Activated CD4-positive, CD25-positive, alpha-beta regulatory T cell treated with anti-CD3 and anti-CD28 coated beads, Interleukin-2, amount 50 U/mL, for 24 hours (primary cell): ENCODE data around the gene PTPN21.
A peak's percentile ranks its signal among the peaks of the same experiment; 100 is the strongest.

ENCODE experiments used
- ATAC-seq, 2 donors: fragments of 150-1000 bp; cut with Tn5 transposase; one replicate each; pipeline ENCODE4 v1.10.0; 2021; ENCODE audit warnings: mild to moderate bottlenecking in 1 of 2, moderate library complexity in 1 of 2

The PTPN21 gene

DNA sequence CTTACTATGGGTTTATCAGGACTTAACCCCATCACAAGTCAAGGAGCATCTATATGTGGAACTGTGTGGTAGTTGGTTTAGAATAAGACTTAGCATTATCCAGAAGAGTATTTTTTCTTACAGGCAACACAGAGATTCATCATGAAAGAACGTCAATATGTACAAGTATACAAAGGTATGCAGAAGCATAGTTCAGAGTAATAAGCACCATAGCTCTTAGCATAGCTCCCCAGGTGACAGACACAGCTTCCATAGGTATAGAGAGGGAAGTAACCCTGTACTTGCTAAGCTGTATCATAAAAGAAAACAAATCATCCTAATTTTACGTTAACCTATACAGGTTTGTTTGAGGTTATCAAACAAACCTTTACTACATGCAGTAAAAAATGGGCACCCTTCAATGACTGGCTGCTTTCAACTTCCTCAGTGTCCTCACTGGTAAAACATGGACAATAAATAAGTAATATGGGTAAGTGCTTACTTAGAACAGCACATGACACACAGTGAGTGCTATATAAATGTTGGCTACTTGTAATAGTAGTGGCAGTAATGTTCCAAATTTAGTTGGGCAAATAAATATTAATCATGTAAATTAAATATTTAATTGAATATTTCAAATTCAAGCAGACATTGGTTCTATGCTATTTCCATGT lies 50.9 kb downstream of the PTPN21 start:
- ATAC-seq: no peak

DNA sequence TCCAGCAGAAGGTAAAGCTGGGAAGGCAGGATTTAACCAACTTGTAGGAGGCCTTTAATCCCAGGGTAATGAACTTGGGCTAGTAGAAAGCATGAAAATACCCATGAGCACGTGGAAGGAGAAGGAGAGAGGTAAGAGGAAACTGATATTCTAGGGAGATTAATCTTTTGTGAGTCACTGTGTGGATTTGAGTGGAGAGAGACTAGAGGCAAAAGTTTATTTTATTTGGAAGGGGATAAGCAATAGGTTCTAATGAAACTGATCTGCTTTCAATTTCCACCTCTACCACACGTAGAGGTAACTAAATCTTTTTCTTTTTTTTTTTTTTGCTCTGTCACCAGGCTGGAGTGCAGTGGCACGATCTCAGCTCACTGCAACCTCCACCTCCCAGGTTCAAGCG lies 52.1 kb downstream of the PTPN21 start:
- no peak for ATAC-seq

DNA sequence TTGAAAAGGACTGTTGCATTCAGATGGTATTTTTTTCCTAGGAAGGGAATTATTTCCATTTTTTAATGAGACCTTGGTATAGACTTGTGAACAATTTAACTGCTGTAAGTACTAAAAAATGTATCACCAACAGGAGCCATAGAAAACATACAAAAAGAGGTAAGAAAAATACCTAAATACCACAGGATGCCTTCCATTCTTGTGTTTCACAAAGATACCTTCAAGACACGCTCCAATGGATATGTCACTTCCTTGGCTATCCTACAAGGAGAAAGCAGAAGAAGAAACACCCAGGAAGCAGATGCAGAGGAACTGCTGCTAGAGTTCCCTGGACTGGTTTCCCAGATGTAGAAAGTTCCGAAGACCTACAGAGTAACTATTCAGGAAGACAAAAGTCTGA lies 54.2 kb downstream of the PTPN21 start:
- ATAC-seq: no peak

DNA sequence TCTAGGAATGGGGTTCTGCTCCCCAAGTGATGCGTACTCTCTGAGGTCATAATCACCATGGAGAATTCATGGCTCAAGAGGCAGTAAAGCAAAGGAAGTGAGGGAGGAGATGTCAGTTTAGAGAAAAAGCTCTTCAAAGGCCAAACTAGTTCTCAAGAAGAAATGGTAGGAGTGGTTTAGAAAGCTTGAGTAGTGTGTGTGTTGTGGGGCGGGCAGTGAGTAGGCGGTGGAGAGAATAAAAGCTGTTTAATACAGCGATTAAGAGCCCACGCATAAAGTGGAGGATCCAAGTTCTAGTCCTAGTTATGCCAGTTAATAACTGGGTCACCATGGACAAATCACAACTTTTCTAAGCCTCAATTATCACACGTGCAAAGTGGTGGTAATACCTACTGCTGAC lies 55.6 kb downstream of the PTPN21 start:
- no peak for ATAC-seq

DNA sequence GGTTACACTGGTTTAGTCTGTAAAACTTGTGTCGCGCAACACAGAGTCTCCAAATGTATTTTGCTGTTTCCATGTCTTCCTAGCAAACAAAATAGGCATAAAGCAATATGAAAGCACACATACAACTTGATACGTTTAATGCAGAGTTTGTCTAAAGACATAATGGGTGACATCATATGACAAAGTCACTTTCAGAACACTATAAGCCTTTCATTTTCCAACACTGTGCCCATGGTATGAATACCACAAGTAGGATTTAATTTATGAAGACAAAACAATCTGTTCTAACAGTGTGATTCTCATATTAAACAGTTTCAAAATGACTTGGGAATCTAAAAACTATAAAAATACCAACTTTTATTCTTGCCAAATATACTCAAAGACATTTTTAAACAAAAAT lies 58.4 kb downstream of the PTPN21 start:
- no peak for ATAC-seq

DNA sequence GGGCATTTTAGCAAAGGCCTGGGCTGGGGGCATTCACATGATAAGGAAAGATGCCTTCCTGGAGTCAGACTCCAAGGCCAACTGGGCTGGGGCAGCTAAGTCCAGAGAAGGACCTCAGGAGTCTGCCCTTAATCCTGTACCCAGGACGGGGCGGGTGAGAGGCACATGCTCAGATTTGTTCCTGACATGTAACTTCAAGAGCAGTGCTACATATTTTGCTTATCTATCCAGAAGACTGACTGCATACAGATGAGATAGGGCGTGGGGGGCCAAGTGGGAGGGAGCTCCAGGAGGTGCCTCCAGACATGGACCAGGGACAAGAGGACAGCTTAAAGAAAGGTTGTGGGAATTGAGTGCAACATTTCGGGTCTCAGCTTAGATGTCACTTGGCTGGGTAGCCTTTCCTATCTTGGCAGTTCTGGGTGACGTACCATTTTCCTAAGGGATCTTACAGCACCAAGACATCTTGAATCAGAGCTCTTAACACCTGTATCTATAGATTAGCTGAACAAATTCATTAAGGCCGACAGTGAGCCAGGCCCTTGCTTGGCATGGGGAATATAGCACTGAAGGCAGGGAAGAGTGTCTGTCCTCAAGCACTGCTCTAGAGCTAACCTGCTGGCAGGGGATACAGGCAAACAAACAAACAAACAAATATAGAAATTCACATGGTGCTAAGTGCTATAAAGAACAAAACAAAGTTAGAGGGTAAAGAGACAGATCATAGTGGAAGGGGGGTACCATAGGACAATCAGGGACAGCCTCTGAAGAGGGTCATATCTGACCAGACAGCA lies 61.2 kb downstream of the PTPN21 start:
- no peak for ATAC-seq

DNA sequence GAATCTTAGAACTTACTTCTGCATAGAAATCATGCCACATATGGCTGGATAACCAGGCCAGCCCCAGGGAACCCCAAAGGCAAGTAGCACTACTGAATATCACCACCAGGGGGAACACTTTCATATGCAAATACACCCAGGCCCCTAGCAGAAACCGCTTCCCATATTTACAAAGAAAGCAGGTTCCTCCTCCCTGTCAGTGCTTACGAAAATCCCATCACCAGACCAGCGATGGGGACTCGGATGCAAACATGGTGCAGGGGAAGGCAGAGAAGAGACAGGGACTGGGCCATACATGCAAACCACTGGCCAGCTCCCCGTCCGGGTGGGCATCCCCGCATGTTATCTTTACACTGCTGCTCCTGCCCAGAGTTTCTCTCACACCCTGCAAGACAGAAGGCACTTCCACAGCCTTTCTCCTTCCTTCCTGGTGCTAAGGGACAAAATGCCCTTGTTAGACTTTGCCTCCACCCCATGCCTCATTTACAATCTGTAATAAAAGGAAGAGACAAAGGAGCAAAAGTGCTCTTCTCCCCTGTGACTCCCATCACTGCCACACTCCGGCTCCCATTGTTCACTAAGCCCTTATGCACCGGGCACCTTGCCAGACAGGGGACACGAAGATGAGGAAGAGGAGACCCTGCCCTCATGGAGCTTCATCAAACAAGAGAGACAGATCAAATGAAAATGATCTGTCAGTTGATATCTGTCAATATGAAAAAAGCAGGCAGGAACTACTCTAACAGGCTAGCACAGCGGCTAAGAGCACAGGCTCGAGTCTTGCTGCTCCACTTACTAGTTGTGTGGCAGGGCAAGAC lies 62.3 kb downstream of the PTPN21 start:
- peak in 1 of 2 donors; percentile 36 for ATAC-seq

DNA sequence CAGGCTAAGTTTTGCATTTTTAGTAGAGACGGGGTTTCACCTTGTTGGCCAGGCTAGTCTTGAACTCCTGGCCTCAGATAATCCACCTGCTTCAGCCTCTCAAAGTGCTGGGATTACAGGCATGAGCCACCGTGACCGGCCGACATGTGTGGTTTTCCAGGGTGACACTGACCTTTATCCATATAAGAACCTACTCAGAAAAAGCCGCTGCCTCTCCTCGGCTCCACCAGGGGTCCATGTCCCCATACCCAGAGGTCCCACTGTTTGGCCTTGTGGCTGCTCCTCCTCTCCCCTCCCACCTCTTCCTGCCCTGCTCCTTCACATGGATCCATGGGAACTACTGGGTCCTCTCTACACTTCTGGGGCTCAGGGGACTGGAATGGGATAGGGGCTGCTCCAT lies 64.6 kb downstream of the PTPN21 start:
- no peak for ATAC-seq

DNA sequence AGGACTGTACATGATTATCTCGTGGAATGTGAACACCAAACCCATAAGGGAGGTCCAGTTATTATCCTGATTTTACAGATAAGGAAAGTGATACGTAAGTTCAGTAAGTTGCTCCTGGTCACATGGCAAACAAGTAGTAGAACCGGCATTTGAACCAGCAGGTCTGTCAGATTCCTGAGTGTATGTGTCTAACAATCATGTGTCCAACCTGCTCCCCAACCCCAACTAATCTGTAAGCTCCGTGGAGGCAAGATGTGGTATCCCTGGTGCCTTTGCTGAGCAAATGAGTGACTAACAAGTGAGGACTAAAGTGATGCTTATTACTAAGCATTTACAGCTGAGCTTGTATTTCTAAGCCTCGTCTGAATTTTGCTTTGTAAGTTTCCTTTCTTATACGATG lies 65.9 kb downstream of the PTPN21 start:
- no peak for ATAC-seq

DNA sequence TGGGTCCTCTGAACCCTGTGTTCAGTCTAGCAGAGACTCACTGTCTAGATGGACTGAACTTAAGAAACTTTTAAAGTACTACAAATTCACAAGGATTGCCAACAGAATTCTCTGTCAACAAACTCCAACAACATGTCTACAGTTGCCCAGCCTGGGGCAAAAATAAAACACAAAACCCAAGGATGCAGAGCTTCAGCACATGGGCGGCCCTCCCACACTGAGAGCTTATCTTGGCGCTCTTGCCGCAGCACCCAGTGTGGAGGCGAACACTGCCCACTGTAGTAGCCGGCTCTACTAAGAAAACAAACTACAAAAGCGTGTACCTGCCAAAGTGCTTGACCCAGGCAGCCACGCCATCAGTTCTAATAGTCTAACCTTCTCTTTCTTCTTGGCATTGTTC lies 66.7 kb downstream of the PTPN21 start:
- no peak for ATAC-seq

DNA sequence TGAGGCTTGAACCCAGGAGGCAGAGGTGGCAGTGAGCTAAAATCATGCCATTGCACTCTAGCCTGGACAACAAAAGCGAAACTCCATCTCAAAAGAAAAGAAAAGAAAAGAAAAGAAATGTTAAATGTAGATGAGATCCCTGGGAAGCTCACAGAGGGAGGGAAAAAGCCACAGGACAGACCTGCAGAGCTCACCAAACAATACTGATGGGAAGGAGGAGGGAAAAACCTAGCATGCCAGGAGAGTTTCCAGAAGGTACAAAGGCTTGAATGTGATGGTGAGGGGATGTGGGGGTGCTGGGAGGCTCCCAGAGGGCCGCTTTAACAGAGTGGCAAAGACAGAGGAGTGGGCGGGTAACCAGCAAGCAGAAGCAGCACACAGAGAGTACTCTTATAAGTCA lies 72.3 kb downstream of the PTPN21 start:
- ATAC-seq: no peak

DNA sequence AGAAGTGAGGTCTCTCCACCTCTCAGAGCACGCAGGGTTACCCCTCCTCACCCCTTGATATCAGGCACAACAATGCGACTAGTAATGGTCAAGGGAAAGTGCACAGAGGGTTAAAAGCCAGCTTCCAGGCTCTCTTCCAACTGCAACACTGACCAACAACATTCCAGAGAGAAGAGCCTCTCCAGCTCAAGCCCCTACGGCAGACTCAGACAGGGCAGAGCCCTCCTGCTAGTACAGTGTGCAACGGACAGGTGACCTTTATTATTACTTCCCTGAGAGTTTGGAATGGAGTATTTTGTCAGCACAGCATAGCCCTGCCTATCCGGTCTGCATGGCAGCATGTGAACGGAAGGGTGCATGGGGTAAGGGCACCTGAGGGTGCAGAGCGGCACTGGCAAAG lies 73.0 kb downstream of the PTPN21 start:
- no peak for ATAC-seq

DNA sequence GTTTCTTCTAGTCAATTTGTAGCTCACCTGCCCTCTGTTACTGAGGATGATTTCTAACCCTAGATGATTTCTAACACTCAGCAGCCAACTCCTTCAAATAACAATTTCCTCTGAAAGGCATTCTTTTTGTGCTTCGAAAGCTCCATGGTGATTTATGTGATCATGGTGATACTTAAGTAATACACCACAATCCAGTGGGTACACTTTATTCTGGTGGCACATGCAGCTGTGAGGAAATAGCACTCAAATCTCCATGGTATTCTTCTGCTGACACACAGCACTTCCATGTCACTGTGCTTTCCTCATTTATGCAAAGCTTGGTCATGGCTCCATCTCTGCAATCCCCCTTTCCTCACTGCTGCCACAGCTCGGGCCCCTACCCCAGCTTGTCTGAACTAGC lies 73.7 kb downstream of the PTPN21 start:
- ATAC-seq: no peak

DNA sequence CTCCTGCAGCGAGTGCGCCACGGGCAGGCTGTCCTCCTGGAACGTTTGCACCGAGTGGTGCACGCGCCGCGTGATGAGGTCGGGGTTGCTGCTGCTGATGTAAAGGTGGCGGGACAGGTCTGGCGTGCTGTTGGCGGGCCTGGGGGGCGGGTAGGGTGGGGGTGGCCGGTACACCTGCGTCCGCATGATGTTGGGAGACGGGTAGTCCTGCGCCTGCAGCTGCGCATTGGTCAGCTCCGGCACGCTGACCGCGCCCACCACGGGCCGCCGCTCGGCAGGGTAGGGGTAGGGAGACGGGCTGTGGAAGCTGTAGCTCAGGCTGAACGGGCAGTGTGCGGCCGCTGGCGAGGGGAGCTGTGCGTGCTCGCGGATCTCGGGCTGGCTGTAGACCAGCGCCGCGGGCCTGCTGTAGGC lies 75.2 kb downstream of the PTPN21 start:
- ATAC-seq: no peak

DNA sequence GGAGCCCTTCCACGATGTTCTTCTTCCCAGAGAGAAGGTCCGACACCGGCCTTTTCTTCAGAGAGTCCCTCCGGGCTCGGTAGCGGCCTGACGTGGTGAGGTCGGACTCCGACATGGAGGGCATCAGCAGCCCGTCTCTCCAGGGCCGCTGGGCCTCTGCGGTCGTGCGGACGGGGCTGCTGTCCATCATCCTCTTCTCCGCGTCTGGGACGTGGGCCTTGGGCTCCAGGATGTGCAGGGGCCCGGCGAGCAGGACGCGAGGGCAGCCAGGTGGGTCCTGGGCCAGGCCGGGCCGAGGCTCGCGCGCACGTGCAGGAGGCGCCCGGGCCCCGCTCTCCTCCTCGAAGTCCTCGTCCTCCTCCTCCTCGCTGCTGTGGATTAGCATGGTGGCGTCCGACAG lies 75.9 kb downstream of the PTPN21 start:
- no peak for ATAC-seq

DNA sequence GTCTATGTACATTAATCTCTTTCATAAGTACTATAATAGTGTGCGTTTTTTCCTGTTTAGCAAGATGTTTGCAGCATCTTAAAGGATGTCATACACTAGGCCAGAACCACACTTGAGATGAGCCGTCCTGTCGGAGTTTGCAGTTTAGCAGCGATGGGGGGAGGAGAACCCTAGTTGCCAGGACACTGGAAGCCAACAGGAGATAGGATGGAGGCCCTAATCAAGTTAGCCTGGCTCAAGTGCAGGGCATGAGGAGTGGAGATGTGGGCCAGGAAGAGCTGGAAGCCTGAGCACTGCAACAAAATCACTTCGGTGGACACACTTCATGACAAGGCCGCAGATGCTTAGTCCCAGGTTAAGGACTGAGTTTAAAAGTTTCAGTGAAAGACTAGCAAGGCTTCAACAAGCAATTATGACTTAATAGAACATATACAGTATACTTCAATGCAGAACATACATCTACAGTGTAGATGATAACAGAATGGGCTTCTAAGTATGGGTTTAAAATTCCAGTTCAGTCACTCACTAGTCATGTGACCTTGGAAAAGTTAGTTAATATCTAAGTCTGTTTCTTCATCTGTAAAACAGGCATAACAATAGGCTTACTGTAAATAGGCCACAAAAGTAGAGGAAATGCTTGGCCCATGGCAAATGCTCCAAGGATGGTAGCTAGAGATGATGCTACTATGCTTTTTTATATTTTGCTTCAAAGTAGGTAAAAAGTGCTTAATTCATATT lies 77.1 kb downstream of the PTPN21 start:
- no peak for ATAC-seq

DNA sequence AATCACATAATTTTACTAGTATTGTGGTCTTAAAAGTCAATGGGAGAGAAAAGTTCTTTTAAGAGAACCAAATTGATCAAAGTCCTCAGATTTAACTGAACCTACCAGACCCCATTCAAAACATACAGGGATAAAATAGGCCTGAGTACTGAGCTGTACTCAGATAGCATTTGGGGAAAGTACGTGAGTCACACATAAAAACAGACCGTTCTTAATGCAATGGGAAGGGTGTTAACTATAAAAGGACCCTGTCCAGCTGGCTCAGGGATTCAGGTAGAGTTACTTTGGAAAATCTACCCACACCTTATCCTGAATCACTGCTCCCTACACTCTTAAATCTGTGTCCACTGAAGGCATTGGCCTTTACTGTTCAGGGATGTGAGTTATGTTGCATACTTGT lies 78.0 kb downstream of the PTPN21 start:
- ATAC-seq: no peak

DNA sequence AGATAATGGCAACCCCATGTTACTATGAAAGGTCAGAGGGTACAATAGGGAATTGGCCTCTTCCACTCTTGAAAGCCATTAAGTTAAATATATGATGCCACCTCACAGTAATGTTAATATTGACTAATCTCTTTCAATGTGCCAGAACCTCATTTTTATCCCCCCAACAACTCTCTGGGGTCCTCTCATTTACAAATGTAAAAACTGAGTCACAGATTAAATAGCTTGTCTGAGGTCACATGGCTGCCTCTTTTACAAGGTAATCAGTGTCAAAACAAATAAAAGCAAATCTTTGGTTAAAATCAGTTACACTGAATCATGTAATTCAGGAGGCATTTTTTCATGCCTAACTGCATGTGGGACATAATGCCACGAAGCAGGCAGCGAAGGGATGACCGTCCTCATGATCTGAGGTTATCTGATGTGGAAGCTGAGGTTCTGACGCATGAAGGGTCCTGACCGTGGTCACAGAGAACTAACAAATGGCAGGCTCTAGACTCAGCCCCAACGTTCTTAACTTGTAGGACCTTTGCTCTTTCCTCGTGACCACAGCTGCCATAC lies 78.5 kb downstream of the PTPN21 start:
- no peak for ATAC-seq

DNA sequence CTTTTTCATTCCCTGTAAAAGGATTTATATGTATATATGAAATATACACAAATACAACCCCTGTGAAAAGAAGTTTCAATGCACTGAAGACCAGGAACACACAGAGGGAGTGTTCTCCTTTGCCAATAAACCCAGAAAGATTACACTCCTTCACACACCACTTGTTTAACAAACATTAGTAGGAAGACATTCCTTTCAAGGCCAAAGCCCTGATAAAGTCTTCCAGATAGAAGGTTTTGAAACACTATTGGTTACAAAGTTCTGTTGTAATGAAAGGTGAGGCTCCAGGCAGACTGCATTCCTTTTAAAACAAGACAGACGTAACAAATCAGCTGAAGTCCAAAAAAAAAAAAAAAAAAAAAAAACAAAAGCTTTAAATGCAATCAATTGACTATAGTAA lies 81.0 kb downstream of the PTPN21 start:
- ATAC-seq: no peak

DNA sequence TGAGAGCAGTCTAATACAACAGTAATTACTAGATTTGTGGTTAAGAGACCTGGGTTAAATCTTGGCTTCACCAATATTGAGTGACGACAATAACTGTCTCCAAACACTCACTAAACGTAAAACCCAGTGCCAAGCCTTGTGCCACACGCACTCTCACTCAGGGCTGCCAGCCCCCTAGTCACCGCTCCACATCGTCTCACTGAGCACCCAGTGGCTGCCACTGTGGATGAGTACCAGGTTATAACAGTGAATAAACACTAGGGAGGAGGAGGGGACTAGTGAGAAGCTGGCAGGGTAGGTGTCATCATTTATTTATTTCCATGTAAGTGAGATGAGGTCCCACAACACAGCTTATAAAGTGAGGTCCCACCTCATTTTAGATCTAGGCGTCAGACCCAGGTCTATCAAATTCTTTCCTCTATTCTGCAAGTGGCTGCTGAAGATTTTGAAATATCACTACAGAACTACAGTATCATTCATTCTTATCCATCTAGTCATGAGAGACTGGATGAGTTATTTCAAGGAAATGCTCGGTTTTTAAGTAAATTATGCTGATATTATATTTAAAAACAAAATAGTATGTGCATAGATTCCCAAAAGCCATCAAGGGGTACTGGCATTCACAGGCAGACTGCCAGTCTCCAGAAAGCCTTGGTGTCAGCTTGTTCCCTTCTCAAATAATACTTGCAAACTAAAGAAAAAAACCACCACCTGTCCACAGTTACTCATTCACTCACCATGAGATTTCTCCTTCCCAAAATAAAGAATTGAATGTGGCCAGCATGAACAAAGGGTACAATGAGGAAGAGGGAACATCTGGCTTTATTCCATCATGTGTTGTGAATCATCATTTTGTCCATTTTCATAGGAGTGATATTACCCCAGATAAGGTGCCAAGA lies 84.0 kb downstream of the PTPN21 start:
- ATAC-seq: no peak

DNA sequence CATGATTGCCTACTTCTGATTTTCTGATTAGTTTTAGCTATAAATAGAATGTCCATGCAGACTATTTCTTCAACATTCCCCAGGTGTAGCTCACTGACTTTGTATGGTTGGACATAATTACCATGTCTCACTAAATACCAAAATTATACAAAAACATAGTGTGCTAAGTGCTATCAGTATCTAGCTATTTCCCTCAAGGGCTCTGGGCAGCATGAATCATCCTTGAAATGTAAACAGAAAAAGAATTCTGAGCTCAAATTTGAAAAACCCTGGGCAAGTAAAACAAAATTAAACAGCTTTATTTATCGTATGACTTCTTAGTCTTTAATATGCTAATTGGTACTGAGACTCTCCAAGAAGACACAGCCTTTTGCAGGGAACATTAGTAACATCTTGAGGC lies 86.4 kb downstream of the PTPN21 start:
- ATAC-seq: no peak

DNA sequence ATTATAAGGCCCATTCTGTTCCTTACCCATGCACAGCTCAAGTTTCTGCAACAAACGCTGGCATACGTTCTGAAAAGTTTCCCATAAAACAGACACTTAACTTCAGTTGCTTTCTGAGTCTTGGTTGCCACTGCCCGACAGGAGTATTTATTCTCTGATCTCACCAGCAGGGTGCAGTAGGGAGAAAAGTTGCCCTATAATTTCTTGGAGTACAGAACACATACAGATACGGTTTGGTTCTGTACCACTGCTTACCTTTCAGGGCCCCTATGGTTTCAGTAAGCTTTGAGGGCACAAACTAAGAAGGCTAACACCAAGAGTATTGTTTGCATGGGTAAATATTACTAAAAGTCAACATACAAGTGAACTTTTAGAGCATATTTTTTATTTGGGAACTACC lies 91.5 kb downstream of the PTPN21 start:
- no peak for ATAC-seq
